NT2/D1 (cell line): ENCODE measurements around the gene ZNF674.

Source experiments
- SUZ12 ChIP-seq: IDR thresholded peaks from 2 replicates; pipeline ENCODE4 v1.6.1; 2011; ENCODE audit not compliant: insufficient read length, insufficient read depth; ENCODE audit errors: extremely low read depth
- YY1 ChIP-seq: IDR thresholded peaks from 2 replicates; pipeline ENCODE4 v1.6.1; 2011; ENCODE audit not compliant: insufficient read length, insufficient read depth
- ZNF274 ChIP-seq: IDR thresholded peaks from 2 replicates; pipeline ENCODE4 v1.6.1; 2011; ENCODE audit warnings: mild to moderate bottlenecking, low read depth, low read length

DNA sequence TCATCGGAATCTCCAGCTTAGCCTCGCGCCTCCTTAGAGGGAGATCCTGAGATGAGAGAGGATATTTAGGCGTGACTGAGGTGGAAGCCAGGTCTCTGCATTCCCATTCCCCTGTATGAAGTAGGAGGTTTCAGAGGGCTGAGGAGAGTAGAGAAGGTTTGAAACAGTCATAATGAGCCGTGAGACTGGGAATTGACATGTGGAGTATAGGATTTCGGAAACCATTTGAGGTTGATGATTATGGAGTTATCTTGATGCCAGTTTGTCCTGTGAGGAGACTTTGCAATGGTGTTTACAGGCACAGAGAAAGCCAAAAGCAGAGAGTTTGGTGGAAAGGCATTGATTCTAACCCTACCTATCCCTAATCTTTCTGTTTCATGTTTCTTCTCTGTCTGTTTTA is 30.4 kb upstream of the ZNF674 start:
- TF ChIP-seq ZNF274: no peak
- no peak for TF ChIP-seq SUZ12
- no peak for TF ChIP-seq YY1
